ENCODE measurements around the gene SLC13A3.

Gene SLC13A3

DNA sequence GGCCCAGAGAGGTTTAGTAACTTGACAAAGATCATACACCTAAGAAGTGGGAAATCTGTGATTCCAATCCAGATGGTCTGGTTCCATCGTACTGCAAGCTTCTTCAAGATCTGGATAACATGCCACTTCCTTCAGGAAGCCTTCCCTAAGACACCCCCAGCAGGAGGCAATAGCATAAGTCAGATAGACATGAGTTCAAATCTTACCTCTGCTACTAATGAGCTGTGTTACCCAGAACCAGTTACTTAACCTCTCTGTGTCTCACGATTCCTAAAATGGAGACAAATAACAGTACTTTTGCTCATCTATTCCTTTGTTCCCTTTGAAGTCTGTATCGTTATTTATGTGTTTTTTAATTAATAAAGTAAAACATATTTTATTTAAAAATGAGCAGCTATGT is 78.5 kb downstream of the SLC13A3 start:
- DNase-seq (ENCODE audit: extremely low read depth, low read depth) = no peak
- TF ChIP-seq, protein P1, sequence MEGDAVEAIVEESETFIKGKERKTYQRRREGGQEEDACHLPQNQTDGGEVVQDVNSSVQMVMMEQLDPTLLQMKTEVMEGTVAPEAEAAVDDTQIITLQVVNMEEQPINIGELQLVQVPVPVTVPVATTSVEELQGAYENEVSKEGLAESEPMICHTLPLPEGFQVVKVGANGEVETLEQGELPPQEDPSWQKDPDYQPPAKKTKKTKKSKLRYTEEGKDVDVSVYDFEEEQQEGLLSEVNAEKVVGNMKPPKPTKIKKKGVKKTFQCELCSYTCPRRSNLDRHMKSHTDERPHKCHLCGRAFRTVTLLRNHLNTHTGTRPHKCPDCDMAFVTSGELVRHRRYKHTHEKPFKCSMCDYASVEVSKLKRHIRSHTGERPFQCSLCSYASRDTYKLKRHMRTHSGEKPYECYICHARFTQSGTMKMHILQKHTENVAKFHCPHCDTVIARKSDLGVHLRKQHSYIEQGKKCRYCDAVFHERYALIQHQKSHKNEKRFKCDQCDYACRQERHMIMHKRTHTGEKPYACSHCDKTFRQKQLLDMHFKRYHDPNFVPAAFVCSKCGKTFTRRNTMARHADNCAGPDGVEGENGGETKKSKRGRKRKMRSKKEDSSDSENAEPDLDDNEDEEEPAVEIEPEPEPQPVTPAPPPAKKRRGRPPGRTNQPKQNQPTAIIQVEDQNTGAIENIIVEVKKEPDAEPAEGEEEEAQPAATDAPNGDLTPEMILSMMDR (IDR thresholded peaks at IDR 0.05; ENCODE audit: low read depth, low read length) = no peak

DNA sequence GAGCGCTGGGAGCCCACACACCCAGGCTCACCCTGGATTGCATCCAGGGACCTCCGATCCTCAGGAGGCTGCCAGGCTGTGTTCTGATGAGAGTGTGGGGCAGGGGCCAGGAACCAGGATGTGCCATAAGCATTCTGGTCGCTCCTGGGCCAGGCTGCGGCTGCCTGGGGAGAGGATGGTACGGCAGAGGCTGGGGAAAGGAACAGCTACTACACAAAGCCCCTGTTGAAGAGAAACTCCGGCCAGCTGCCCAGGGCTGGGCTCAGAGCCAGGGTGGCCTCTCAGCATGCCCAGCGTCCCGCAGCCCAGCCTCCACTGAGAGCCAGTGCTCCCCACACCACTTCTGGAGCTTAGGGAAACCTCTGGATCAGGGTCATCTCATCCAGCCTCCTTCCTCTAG is 79.1 kb downstream of the SLC13A3 start:
- DNase-seq (ENCODE audit: extremely low read depth, low read depth) = no peak

DNA sequence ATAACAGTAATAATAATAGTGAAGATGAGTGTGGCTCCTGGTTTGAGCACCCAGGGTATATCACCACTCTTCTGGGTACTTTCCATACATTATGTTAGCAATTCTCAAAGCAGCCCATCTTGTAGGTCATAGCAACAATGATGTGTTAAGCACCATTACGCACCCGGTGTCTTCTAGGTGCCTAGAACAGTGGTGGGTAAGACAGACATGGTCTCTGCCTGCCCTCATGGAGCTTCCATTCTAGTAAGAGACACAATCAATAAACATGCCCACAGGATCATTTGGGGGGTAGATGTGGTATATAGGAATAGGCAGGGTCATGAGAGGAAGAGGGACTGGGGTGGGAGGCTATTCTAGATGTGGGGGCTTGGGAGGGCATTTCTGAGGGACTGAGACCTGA is 79.8 kb downstream of the SLC13A3 start:
- TF ChIP-seq, protein P1 (IDR thresholded peaks at IDR 0.05; ENCODE audit: low read depth, low read length) = no peak

More for the DNA sequence above, 79.1 kb downstream of the SLC13A3 start:
- TF ChIP-seq, protein P1 (IDR thresholded peaks at IDR 0.05; ENCODE audit: low read depth, low read length) = no peak

DNA sequence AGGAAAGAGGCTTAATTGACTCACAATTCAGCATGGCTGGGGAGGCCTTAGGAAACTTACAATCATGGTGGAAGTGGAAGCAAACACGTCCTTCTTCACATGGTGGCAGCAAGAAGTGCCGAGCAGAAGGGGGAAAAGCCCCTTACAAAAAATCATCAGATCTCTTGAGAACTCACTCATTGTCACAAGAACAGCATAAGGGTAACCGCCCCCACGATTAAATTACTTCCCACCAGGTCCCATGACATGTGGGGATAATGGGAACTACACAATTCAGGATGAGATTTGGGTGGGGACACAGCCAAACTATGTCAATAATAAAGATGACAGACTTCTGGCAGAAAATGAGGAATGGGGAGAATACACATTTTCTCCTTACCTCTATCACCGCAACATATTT is 80.3 kb downstream of the SLC13A3 start:
- DNase-seq (ENCODE audit: extremely low read depth, low read depth) = no peak
- TF ChIP-seq, protein P1 (IDR thresholded peaks at IDR 0.05; ENCODE audit: low read depth, low read length) = no peak

More for the DNA sequence above, 79.8 kb downstream of the SLC13A3 start:
- DNase-seq (ENCODE audit: extremely low read depth, low read depth) = no peak

DNA sequence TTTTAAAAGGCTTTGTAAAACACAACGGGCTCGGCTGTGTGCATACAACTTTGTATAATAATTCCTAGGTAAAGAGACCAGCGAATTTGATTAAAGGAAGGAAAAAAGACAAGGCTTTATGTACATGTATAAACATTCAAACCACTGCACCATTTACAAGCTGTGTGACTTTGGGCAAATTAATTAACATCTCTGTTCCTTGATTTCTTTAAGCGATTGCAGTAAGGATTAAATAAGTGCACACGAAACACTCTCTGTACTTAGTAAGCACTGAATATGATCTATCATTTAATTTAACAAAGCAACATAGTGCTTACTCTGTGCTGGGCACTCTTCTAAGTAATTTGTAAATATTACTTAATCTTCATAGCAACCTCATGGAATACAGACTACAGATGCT is 81.3 kb downstream of the SLC13A3 start:
- no peak for DNase-seq (ENCODE audit: extremely low read depth, low read depth)

DNA sequence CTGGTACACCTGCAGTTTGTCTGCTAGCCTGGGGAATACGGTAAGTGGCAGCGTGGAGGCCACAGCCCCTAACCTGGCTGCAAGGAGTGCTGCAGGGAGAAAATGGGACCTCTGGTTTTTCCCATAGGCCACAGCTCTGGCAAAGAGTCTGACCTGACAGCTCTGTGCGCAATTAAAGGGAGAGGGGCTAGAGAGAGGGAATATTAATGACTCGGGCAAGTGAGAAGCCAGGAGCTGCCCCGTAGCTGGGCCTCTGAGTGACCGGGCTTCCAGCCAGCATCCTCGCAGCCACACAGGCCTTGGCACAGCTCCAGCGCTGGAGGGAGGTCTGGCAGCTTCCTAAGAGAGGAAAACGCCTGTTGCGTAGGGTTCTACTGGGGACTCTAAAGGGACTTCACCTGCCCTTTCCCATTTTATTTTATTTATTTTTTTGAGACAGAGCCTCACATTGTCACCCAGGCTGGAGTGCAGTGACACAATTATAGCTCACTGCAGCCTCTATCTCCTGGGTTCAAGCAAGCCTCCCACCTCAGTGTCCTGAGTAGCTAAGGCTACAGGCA is 82.6 kb downstream of the SLC13A3 start:
- TF ChIP-seq, protein P1 (IDR thresholded peaks at IDR 0.05; ENCODE audit: low read depth, low read length) = no peak
- peak; percentile 16 for DNase-seq (ENCODE audit: extremely low read depth, low read depth)

More for the DNA sequence above, 81.3 kb downstream of the SLC13A3 start:
- TF ChIP-seq, protein P1 (IDR thresholded peaks at IDR 0.05; ENCODE audit: low read depth, low read length) = no peak

DNA sequence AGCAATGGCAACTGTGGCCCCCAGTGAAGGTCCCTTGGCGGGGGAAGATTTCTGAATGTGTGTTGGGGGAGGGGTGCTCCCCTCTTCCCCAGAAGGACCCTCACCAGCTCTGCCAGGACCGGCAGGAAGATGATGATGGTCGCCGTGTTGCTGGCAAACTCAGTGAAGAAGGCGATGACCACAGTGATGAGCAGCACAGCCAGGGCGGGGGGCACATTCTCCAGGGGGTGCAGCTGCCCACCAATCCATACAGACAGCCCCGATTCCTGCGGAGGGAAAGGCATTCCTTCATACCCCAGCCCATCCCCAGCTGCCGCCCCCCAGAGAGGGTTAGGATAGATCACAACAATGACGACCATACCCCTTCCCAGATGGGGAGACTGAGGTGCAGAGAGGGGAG is 85.1 kb downstream of the SLC13A3 start:
- no peak for DNase-seq (ENCODE audit: extremely low read depth, low read depth)
- TF ChIP-seq, protein P1 (IDR thresholded peaks at IDR 0.05; ENCODE audit: low read depth, low read length) = no peak

Measured in AG09319 (cell line).